T1000 (cell line): ENCODE results near the gene LRBA.

Experiments
- DNase-seq: peaks from one replicate; lab custom pipeline; 2025; ENCODE audit warnings: mixed read lengths; lab: John Stamatoyannopoulos, UW

LRBA gene

DNA sequence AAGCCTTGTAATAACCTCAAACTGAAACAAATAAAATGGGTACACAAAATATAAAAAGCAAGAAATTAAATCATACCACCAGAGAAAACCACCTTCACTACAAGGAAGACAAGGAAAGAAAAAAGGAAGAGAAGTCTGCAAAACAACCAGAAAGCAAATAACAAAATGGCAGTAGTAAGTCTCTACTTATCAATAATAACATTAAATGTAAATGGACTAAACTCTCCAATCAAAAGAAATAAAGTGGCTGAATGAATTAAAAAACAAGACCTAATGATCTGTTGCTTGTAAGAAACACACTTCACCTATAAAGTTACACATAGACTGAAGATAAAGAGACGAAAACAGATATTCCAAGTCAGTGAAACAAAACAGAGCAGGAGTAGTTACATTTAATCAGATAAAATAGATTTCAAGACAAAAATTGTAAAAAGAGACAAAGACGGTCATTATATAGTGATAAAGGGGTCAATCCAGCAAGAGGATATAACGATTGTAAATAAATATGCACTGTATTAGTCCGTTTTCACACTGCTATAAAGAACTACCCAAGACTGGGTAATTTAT, 289.0 kb downstream of the LRBA start:
- no peak for DNase-seq

- DNase-seq: no peak
Observed at GRCh38 chr4:150723727-150724411, 291.2 kb downstream of the LRBA start.

DNA sequence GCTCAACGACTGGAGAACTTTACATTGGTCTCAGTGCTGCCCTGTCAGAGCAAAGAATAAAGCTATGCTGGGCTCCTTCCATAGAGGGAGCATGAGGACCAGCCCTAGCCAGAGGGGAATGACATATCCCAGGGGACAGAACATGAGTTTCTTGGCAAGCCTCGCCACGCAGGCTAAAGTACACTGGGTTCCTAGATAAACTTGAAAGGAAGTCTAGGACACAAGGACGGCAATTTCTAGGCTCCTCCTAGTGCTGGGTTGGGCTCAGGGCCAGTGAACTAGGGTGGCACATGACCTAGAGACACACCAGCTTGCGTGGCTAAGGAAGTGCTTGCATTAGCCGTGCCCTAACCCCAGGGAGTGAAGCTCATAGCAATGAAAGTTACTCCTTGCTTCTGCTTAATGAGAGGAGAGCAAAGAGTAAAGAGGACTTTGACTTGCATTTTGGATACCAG, 292.1 kb downstream of the LRBA start:
- peak; percentile 14 for DNase-seq

DNA sequence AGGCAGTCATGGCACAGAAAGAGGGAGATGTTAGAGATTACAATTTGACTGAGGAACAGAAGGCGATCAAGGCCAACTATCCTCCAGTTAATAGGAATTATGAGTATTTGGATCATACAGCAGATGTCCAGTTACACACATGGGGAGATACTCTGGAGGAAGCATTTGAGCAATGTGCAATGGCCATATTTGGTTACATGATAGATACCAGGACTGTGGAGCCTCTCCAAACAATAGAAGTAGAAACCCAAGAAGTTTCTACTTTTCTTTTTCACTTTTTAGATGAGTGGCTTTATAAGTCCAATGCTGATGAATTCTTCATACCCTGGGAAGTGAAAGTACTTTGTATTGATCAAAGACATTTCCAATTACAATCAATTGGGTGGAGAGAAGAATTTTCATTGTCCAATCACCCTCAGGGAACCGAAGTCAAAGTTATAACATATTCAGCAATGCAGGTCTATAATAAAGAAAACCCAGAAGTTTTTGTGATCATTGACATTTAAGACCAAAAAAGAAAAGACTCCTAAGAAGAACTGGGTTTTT, 294.0 kb downstream of the LRBA start:
- DNase-seq: no peak

GRCh38 chr4:150717952-150718351, 297.1 kb downstream of the LRBA start:
- no peak for DNase-seq

- no peak for DNase-seq
Observed at GRCh38 chr4:150714462-150715438, 300.3 kb downstream of the LRBA start.

DNA sequence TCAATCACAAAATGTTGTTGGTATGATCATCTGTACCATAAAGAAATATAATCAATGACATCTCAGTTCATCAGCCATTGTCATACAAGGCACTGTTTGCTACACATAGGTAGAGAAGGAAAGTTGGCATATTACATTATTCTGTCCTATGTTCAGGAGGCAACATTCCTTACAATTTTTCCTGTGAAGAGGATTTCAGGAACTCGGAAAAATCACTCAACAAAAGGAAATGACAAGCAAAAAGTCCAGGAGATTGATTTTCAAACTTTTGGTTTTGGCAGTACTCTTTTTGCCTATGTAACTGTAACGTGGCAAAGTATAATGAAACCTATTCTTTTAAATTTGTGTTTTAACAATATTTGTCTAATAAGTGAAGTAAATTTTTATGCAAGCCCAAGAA, 301.8 kb downstream of the LRBA start:
- DNase-seq: no peak

DNA sequence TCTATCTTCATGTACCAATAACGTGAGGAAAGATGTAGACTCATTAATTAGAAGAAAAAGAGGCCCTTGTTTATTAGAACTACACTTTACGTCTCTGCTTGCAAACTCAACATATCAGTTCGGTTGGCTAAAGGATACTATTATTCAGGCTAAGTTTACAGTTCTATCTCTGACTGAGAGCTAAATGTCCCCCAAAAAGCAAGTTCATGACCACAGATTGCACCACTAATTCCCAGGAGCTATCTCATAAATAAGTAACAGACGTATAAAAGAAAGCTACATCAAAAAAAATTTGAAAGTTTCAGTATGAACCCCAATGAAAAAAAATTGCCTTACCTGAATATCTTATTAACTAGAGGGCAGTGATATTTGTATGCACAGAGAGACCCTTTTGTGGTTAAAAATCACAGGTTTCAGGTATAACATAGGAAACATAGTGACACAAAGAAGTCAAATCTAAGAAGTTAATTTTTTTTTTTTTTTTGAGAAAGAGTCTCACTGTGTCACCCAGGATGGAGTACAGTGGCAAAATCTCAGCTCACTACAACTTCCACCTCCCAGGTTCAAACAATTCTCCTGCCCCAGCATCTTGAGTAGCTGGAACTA, 304.2 kb downstream of the LRBA start:
- no peak for DNase-seq

GRCh38 chr4:150708004-150708403, 307.1 kb downstream of the LRBA start:
- no peak for DNase-seq

DNA sequence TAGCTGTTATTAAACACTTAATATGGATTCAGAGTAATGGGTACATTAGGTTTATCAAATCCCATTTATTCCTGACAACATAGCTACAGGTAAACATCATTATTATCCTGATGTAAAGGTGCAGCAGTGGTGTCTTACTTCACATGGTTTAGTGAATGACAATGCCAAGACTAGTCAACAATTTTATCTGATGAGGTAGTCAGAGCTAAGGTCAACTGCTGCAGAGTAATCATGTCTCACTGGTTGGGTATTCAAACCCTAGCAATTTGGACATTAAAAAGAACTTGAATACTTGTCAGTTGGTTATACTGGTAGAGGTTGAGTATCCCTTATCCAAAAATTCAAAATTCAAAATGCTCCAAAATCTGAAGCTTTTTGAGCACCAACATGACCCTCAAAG, 315.5 kb downstream of the LRBA start:
- DNase-seq: no peak

GRCh38 chr4:150695162-150695561, 319.9 kb downstream of the LRBA start:
- DNase-seq: no peak

GRCh38 chr4:150694438-150694837, 320.6 kb downstream of the LRBA start:
- no peak for DNase-seq

GRCh38 chr4:150683775-150684350, 331.2 kb downstream of the LRBA start:
- DNase-seq: no peak

DNA sequence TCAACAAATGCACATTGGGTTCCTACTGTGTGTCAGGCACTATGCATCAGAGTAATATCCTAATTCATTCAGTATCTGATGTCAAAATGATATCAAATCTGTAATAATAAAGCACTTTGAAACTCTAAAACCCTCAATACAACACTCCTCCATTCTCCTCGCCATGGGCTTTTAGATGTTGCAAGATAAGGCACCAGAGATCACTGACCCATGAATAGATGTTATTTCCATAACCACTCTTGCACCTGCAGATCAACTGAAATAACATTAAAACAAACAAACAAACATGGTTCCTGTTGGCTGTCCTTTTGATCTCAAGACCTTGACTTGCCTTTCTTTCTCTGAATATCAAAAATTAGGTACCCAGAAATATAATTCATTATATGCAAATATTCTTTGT, 333.0 kb downstream of the LRBA start:
- no peak for DNase-seq

GRCh38 chr4:150681063-150681462, 334.0 kb downstream of the LRBA start:
- DNase-seq: no peak

DNA sequence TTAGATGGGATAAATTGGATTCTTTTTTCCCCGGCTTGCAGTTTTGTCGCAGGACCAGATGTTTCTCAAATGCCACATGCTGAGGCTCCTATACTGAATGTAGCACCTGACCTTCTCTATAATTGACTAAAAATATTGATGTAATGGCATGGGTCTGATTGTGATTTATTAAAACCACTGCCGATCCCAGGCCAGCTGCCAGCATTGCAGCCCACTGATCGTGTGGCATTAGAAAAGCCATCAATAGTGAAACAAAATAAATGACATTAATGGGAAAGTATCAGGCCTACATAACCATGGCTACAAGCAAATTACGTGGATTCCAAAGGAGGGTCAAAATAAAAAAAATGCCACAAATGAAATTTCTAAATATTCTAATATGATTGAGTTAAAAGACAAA, 334.4 kb downstream of the LRBA start:
- no peak for DNase-seq

DNA sequence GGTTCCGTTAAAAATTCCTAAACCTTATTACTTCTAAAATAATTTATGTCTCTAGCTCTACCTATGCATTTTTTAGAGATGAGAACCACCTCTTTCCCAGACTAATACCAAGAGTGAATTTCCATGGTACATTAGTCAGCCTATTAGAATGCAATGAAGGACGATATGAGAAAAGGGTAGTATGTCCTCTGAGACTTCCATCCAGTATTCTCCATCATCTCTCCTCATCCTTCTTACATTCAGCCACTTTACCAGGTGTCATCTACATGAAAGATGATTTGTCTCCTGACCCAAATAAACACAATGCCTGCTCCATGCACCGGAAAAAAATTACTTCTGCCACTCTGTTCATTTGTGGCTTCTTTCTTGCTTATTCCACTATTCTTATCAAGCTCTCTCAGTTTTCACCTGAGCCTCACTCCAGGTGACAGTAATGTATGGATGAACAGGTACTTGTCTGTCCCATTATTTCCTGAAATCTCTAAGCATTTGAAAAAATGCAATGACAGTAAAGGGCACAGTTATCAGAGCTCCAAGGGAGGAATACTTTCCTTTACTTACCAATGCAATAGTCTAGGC, 335.2 kb downstream of the LRBA start:
- DNase-seq: no peak

GRCh38 chr4:150679018-150679764, 335.9 kb downstream of the LRBA start:
- DNase-seq: no peak

DNA sequence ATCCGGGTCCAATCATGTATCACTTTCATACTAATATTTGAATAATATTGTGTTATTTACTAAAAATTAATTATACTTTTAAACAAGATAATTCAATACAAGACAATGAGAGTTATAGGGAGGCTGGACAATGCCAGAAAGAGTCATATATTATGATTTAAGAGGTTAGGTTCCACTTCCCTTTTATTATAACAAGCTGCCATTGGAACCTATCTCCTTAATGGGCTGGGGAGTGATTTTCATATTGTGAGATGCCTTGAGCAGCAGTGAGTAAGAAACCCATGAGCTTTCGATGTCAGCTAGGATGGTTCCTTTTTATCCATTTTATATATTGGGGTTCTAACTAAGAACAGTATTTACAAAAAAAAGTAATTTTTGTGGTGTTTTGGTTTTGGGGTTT, 341.3 kb downstream of the LRBA start:
- no peak for DNase-seq

DNA sequence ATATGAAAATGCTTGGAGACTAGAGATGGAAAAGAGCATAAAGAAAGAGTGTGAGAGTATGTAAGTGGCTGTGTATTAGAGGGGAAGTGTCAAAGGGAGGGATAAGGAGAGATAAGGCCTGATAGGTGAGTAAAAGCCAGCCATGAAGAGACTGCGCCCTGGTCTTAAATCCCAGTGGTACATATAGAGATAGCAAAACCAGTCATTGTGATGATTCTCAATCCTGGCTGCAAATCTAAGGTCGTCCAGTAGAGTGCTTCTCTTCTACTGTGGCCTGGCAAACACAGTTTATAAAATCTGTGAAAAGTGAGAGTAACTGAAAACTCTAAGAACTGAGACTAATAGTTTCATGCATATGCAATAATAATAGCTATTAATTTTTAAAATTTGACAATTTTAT, 346.3 kb downstream of the LRBA start:
- DNase-seq: no peak

DNA sequence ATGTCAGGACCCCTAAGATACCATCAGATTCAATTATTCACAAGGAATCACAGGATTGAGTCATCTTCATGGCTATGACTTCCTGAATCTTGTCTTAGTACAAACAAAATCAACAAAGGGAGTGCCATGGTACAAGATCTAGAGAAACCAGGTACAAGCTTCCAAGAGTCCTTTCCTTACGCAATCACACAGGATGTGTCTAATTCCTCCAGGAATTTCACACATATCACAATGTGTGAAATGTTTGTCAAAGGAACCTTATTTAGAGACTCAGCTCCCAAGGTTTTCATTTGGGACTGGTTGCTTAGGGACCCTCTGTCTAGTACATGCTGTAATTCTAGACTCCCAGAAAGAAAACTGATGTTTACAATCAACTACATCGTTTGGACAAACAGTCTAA, 350.1 kb downstream of the LRBA start:
- DNase-seq: no peak
